ENCODE measurements around the gene SLC7A8.

Gene SLC7A8

GRCh38 chr14:23086565-23086964, 96.9 kb downstream of the SLC7A8 start:
- no peak for DNase-seq
- no peak for TF ChIP-seq POLR2A (IDR thresholded peaks at IDR 0.05; ENCODE audit: low read length)
- TF ChIP-seq GATA1 (IDR thresholded peaks at IDR 0.05; ENCODE audit: low read depth, low read length): no peak

DNA sequence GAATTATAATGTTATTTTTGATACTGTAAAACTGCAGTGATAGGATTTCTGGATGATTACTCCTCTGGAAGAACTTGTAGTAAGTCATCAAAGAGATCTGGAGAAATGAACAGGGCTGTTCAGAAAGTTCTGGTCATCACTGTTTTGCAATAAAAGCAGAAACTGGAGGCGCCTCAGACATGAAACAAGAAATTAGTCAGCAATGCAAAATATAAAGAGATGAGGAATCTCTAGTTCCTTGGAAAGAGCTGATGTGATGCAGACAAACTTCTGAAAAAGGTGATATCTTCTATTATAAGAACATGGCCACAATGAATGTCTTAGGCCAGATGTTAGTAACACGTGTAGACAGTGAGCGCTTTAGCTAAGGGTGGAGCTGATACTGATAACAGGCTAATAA, 98.0 kb downstream of the SLC7A8 start:
- DNase-seq: no peak
- no peak for TF ChIP-seq GATA1 (IDR thresholded peaks at IDR 0.05; ENCODE audit: low read depth, low read length)
- TF ChIP-seq POLR2A (IDR thresholded peaks at IDR 0.05; ENCODE audit: low read length): no peak

GRCh38 chr14:23080474-23080873, 103.0 kb downstream of the SLC7A8 start:
- DNase-seq: no peak
- TF ChIP-seq GATA1 (IDR thresholded peaks at IDR 0.05; ENCODE audit: low read depth, low read length): no peak
- no peak for TF ChIP-seq POLR2A (IDR thresholded peaks at IDR 0.05; ENCODE audit: low read length)

GRCh38 chr14:23079716-23080115, 103.7 kb downstream of the SLC7A8 start:
- TF ChIP-seq GATA1 (IDR thresholded peaks at IDR 0.05; ENCODE audit: low read depth, low read length) (no peak), POLR2A (IDR thresholded peaks at IDR 0.05; ENCODE audit: low read length) (no peak)
- DNase-seq: no peak

DNA sequence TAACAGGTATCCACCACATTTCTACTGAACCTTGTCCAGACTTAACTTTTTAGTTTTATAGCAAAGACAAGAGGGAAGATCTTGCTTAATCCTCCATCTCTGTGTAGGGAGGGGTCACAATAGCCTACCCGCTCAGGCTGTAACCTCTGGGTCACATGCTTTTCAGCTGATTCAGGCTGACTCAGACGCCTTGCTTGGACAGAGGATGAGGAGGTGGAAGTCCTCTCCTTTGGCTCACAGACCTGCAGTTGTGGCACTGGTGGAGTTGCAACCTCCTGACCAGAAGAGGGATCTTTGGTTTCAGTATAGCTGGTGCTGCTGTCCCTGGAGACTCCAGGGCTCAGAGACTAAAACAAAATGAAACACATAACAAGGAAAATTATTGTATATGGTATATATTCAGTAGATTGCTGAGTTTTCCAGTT, 104.8 kb downstream of the SLC7A8 start:
- TF ChIP-seq GATA1 (IDR thresholded peaks at IDR 0.05; ENCODE audit: low read depth, low read length): no peak
- no peak for TF ChIP-seq POLR2A (IDR thresholded peaks at IDR 0.05; ENCODE audit: low read length)
- no peak for DNase-seq

DNA sequence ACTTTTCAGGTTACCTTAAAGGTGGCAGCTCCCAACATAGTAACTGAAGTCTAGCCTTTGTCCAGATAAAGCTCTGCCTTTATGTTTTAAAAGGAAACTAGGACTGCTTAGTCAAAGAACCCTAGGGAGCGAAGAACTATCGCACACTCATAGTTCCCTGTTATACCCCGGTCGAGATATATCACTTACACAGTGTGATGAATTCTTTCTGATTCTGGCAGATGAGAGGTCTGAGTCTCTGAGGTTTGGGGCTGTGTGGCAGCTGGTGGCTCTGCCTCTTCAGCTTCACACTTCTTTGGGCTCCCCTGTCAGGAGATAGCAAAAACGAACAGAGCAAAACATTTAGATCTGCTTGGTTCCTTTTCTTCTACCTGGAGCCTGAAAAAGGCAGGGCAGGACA, 105.5 kb downstream of the SLC7A8 start:
- DNase-seq: no peak
- TF ChIP-seq GATA1 (IDR thresholded peaks at IDR 0.05; ENCODE audit: low read depth, low read length) (no peak), POLR2A (IDR thresholded peaks at IDR 0.05; ENCODE audit: low read length) (no peak)

DNA sequence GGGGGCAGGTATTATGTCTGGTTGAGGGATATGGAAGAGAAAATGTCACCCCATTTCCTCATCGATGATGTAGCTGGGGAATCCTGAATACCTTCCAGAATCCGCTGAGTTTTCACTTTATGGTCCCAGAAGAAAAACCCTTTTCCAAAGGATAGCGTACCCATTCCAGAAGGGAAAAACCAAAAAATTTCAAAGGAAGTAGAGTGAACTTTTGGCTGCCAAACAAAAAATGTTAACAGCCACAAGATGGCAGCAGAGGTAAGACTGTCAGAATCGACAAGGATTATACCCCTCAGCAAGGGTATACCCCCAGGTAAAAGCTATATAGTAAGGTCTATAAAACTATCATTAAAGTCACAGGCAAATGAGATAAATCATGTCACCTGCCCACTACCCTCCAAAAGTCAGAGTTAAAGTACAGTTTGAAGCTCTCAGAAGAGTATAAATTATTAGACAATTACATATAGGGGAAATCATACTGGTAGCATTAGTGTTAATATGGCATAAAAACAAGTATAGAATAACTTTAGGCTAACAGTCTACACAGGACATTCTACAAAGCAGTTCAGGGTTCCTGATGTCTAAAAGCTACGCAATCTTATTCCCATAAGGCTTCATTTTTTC, 106.6 kb downstream of the SLC7A8 start:
- TF ChIP-seq GATA1 (IDR thresholded peaks at IDR 0.05; ENCODE audit: low read depth, low read length) (no peak), POLR2A (IDR thresholded peaks at IDR 0.05; ENCODE audit: low read length) (no peak)
- DNase-seq: no peak
